Measurements from ENCODE around the gene ITPKC. TPM values are rescaled to one million over a fixed set of nuclear protein-coding genes. Genes with fewer than 3 reads are reported as not detected.

ITPKC gene
- total RNA-seq, 1 experiment from 2014 or later = 25.3 TPM

DNA sequence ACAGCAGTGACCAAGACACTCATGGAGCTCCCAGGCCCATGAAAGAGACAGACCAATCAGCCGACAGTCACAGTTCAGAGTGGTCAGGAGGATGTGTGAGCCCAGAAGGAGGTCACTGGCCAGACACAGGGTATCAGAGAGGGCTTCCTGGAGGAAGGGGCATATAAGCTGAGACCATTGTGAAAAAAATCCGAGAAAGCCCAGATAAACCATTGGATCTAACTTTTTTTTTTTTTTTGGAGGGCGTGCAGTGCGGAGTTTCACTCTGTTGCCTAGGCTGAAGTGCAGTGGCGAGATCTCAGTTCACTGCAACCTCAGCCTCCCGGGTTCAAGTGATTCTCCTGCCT is 4.2 kb downstream of the ITPKC start:
- H3K27ac Mint-ChIP-seq (ENCODE audit: unreplicated experiment) = peak overlapping the region; percentile 93
- H3K9me3 Mint-ChIP-seq (ENCODE audit: low read depth, unreplicated experiment) = peaks cover 3% of the 10 kb centered on the region
- no peaks in the 10 kb centered on the region for H3K27me3 Mint-ChIP-seq (ENCODE audit: unreplicated experiment)
- peak overlapping the region; percentile 78 for H3K4me3 Mint-ChIP-seq (ENCODE audit: low read depth, unreplicated experiment)
- H3K4me1 Mint-ChIP-seq (ENCODE audit: low read depth, unreplicated experiment) = peaks cover 36% of the 10 kb centered on the region
- intact Hi-C loops (cut with micrococcal nuclease; ENCODE audit: unreplicated experiment) = no loop called here
- CTCF ChIA-PET = interaction anchor here (0.6 kb wide), 1 partner anchor 487 kb away, joined by 3 read pairs; no protein-coding TSS in a partner anchor
- BruUV-seq (replicated peaks) = no TSS peak
- no peak for DNase-seq
- TF ChIP-seq, protein P1, sequence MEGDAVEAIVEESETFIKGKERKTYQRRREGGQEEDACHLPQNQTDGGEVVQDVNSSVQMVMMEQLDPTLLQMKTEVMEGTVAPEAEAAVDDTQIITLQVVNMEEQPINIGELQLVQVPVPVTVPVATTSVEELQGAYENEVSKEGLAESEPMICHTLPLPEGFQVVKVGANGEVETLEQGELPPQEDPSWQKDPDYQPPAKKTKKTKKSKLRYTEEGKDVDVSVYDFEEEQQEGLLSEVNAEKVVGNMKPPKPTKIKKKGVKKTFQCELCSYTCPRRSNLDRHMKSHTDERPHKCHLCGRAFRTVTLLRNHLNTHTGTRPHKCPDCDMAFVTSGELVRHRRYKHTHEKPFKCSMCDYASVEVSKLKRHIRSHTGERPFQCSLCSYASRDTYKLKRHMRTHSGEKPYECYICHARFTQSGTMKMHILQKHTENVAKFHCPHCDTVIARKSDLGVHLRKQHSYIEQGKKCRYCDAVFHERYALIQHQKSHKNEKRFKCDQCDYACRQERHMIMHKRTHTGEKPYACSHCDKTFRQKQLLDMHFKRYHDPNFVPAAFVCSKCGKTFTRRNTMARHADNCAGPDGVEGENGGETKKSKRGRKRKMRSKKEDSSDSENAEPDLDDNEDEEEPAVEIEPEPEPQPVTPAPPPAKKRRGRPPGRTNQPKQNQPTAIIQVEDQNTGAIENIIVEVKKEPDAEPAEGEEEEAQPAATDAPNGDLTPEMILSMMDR (IDR thresholded peaks at IDR 0.05; ENCODE audit: unreplicated experiment) = no peak
- peaks cover 94% of the 10 kb centered on the region for H3K36me3 Mint-ChIP-seq (ENCODE audit: insufficient read depth, unreplicated experiment)

DNA sequence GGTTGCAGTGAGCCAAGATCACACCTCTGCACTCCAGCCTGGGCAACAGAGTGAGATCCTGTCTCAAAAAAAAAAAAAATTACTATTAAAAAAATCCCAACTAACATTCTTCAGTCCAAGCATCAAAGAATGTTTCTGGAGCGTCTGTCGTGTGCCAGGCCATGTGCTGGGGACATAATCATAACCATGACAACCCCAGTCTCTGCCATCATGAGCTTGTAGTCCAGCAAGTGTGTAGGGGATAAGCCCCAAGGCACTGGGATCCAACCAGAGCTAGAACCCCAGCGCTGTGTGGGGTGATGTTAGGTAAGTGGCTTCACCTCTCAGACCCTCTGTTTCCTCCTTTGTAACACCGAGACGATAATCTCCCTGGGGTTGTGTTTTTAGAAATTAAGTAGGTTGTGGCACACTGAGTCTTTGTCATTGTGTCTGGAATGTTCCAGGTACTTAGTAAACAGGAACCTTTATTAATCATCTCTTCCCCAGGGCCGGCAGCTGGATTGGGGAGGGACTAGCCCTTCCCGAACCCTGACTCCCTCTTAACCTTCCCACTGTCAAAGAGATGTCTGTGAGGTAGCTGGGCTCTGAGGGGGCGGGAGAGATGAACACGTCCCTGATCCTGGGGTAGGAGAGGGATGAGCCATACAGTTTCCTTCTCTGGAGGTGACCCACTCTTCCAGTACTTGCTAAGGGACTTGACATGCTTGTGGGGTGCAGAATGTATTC is 5.2 kb downstream of the ITPKC start:
- no TSS peak for BruUV-seq (replicated peaks)
- H3K9me3 Mint-ChIP-seq (ENCODE audit: low read depth, unreplicated experiment) = peaks cover 3% of the 10 kb centered on the region
- CTCF ChIA-PET = interaction anchor here (0.6 to 0.7 kb wide), 2 partner anchors 627 to 727 kb away, joined by 3 read pairs; no protein-coding TSS in a partner anchor

DNA sequence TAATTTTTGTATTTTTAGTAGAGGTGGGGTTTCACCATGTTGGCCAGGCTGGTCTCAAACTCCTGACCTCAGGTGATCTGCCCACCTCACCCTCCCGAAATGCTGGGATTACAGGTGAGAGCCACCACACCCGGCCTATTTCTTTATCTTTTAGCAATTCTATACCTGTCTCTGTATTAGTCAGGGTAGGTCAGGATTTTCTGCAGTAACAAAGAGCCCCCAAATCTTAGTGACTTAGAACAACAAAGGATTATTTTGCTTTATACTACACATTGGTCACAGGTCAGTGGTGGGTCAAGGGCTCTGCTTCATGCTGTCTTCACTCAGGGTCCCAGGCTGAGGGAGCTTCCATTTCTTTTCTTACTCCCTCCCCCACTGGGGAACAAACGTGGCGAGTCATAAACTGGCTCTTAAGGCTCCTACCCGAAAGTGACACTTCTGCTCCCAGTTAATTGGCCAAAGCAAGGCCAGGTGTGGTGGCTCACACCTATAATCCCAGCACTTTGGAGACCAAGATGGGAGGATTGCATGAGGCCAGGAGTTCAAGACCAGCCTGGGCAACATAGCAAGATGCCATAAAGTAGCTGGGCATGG is 6.8 kb downstream of the ITPKC start:
- Mint-ChIP-seq H3K36me3 (ENCODE audit: insufficient read depth, unreplicated experiment) (peaks cover 83% of the 10 kb centered on the region), H3K9me3 (ENCODE audit: low read depth, unreplicated experiment) (peaks cover 3% of the 10 kb centered on the region), H3K4me1 (ENCODE audit: low read depth, unreplicated experiment) (peaks cover 34% of the 10 kb centered on the region), H3K4me3 (ENCODE audit: low read depth, unreplicated experiment) (peak overlapping the region; percentile 31), H3K27ac (ENCODE audit: unreplicated experiment) (peak overlapping the region; percentile 58), H3K27me3 (ENCODE audit: unreplicated experiment) (no peaks in the 10 kb centered on the region)
- intact Hi-C loops (cut with micrococcal nuclease; ENCODE audit: unreplicated experiment) = no loop called here
- CTCF ChIA-PET = no interaction called here
- no peak for DNase-seq
- TF ChIP-seq, protein P1 (IDR thresholded peaks at IDR 0.05; ENCODE audit: unreplicated experiment) = no peak
- no TSS peak for BruUV-seq (replicated peaks)

More for the DNA sequence above, 5.2 kb downstream of the ITPKC start:
- peaks cover 94% of the 10 kb centered on the region for H3K36me3 Mint-ChIP-seq (ENCODE audit: insufficient read depth, unreplicated experiment)
- intact Hi-C loops (cut with micrococcal nuclease; ENCODE audit: unreplicated experiment) = no loop called here
- H3K4me3 Mint-ChIP-seq (ENCODE audit: low read depth, unreplicated experiment) = peak overlapping the region; percentile 31
- no peak for DNase-seq
- H3K27me3 Mint-ChIP-seq (ENCODE audit: unreplicated experiment) = no peaks in the 10 kb centered on the region
- TF ChIP-seq, protein P1 (IDR thresholded peaks at IDR 0.05; ENCODE audit: unreplicated experiment) = no peak
- H3K4me1 Mint-ChIP-seq (ENCODE audit: low read depth, unreplicated experiment) = peaks cover 34% of the 10 kb centered on the region
- H3K27ac Mint-ChIP-seq (ENCODE audit: unreplicated experiment) = peak overlapping the region; percentile 24

DNA sequence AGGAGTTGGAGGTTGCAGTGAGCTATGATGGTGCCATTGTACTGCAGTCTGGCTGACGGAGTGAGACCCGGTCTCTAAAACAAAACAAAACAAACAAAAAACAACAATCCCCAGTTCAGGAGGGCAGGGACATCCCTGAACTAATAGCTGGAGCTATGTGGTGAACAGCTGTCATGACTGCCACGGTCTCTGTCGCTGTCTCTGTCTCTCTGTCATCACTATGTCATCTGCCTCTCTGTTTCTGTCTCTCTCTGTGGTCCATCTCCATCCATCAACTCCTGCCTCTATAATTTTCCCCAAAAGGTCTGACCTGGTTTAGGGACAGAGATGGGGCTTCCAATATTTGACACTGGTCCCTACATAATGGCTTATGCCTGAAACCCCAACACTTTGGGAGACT is 7.4 kb downstream of the ITPKC start:
- intact Hi-C loops (cut with micrococcal nuclease; ENCODE audit: unreplicated experiment) = no loop called here
- Mint-ChIP-seq H3K27ac (ENCODE audit: unreplicated experiment) (peak overlapping the region; percentile 58), H3K9me3 (ENCODE audit: low read depth, unreplicated experiment) (peaks cover 3% of the 10 kb centered on the region), H3K27me3 (ENCODE audit: unreplicated experiment) (no peaks in the 10 kb centered on the region), H3K36me3 (ENCODE audit: insufficient read depth, unreplicated experiment) (peaks cover 82% of the 10 kb centered on the region), H3K4me3 (ENCODE audit: low read depth, unreplicated experiment) (no peak overlapping the region), H3K4me1 (ENCODE audit: low read depth, unreplicated experiment) (peaks cover 34% of the 10 kb centered on the region)
- CTCF ChIA-PET = interaction anchor here (0.6 kb wide), 1 partner anchor 1198 kb away, joined by 4 read pairs; no protein-coding TSS in a partner anchor
- TF ChIP-seq, protein P1 (IDR thresholded peaks at IDR 0.05; ENCODE audit: unreplicated experiment) = no peak
- no TSS peak for BruUV-seq (replicated peaks)
- no peak for DNase-seq
